8988T (cell line): ENCODE data around the gene NARS2.

ENCODE experiments used
- DNase-seq: peaks from one replicate; pipeline ENCODE4 v3.0.0; 2011

Gene NARS2

GRCh38 chr11:78405805-78406204 is 168.9 kb downstream of the NARS2 start:
- no peak for DNase-seq

GRCh38 chr11:78403781-78404180 is 170.9 kb downstream of the NARS2 start:
- no peak for DNase-seq

DNA sequence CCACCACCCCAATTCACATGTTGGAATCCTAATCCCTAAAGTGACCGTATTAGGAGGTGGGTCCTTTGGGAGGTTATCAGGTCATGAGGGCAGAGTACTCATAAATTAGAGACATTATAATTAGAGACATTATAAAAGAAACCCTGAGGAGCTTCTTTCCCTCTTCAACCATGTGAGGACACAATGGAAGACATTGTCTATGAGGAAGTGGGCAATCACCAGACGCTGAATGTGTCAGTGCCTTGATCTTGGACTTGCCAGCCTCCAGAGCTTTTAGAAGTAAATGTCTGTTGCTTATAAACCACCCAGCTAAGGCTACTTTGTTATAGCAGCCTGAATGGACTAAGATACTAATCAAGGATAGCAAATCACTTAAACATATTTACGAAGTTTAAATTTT is 171.8 kb downstream of the NARS2 start:
- no peak for DNase-seq

DNA sequence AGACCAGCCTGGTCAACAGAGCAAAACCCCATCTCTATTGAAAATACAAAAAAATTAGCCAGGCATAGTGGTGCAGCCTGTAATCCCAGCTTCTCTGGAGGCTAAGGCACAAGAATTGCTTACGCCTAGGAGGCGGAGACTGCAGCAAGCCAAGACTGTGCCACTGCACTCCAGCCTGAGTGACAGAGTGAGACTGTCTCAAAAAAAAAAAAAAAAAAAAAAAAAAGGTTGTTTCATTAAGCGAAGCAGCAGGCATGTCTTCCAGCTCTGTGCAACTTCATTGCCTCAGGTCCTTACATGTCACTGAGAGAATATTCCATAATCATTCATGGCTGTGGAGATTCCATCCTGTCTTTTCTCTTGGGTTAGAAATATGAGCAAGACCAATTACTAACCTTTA is 174.0 kb downstream of the NARS2 start:
- no peak for DNase-seq

DNA sequence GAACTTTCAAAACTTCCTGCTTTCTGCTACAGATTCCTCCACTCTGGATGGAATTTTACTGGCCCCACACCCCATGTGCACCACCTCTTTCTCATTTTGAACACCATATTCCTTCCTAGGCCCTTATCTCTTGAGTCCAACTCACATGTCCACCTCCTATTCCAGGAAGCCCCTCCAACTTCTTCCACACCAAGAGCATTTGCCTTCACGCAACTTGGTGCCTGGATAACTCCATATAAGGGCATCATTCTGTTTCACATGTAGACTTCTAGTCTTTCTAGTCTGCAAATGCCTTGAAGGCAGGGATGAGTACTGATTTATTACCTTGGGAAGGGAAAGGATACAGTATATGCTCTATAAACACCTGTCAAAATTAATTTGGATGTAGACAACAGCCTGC is 174.5 kb downstream of the NARS2 start:
- no peak for DNase-seq

GRCh38 chr11:78399136-78399535 is 175.5 kb downstream of the NARS2 start:
- no peak for DNase-seq

DNA sequence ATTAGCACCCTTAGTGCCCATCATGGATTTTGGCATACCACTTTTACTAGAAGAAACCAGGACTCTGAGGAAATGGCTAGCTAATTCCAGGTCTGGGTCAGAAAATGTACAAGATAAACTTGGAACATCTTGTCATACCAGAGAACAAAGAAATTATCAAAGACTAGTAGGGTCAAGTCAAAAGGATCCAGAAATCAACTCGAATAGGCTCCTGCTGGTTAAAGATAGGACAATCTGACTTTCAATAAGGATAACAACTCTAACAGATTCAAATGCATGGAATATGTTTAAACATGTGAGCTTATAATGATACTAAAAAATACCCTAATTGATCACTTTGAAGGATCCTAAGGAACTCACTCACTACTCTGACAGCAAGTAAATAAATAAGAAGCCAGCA is 175.9 kb downstream of the NARS2 start:
- no peak for DNase-seq

- no peak for DNase-seq
Measured at GRCh38 chr11:78397398-78397797, 177.3 kb downstream of the NARS2 start.

DNA sequence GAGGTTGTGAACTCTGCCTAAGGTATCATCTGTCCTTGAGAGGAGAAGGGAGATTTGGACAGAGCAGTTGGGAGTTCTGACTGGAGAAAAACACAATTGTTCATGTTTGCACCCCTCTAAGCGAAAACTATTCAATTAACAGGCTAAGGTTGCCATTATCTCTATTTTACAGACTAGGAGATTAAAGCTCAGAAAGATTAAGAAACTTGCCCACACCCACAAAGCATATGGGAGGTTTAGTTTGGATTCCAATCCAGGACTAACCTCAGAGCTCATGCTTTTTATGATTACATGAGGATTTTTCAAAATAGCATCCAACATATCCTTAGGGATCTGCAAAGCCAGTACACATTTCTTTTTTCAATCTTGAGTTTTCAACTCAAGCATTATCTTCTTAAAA is 179.1 kb downstream of the NARS2 start:
- DNase-seq = no peak

DNA sequence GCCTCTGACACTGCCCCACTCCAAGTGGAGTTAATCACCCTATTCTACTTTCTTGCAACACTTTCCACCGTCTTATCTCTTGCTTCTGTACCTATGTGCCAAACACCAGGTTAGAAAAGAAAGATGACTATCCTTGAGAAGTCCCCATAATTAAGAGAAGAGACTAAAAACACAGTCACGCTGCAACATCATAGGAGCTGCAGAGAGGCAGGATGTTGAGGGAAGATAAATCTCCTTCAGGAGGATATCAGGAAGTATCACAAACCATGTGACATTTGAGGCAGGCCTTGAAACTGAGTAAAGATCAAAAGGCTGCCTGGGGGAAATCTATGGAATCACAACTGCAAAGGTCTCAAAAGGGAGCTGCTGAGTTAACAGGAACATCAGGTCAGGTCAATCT is 181.8 kb downstream of the NARS2 start:
- DNase-seq = no peak

- no peak for DNase-seq
Measured at GRCh38 chr11:78391424-78391823, 183.2 kb downstream of the NARS2 start.

DNA sequence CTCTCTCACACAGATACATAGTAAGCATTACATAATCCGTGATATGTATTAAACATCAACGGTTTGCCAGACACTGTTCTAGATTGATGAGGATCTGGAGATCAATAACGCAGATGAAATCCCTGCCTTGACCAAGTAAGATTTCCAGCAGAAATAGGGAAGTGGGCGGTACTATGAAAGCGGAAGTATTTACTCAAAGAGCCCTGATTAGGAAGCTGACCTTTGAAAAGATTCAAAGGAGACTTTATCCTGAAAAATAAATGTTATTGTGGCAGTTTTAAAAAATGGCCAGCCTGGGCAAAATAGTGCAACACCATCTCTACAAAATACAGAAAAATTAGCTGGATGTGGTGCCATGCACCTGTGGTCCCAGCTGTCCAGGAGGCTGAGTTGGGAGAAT is 183.9 kb downstream of the NARS2 start:
- no peak for DNase-seq

- DNase-seq = no peak
Measured at GRCh38 chr11:78386215-78386941, 188.3 kb downstream of the NARS2 start.
